ENCODE measurements around the gene BEX1.
"Not testable (repeated sequence)": the region's sequence is repeated elsewhere in the genome, so short reads cannot be mapped to it uniquely, and the experiment has no call there.

Gene BEX1

DNA sequence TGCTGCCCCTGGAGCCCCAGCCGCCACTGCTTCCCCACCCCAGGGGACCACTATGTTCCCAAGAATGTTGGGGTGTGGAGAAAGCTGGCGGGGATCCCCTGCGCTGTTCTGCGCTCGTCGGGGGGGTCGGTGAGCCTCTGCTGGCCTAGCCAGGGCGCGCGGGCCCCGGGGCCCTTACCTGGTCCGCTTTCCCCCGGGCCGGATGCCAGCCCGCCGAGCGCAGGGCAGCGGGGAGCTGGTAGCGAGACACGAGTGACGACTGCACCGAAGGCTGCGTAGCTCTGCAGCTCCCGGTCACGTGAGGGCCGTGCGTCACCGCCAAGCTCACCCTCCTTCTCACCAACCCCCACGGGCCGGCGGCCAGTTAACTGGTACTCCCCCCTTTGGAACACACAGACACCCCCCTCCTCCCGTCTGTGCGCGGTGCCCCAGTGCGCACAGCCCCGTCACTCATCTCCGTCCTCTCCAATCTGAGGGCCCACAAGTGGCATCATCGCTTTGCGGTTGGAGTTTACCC is at the start of gene BEX1:
TSS of gene BEX1 (minus strand) at position 254 of the 517 bp plus-strand sequence. CDS start 897 bp downstream, outside the sequence.
- DNase-seq = no peak

DNA sequence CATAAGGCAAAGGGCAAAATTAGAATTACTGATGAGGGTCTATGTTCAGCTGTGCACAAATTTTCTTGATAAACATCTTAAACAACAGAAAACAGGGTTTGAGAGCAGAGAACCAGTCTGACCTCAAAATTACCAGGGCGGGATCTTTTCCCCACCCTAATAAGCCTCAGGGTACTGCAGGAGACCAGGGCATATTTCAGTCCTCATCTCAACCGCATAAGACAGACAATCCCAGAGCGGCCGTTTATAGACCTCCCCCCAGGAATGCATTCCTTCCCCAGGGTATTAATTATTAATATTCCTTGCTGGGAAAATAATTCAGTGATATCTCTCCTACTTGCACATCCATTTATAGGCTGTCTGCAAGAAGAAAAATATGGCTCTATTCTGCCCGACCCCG is 45.5 kb upstream of the BEX1 start:
- DNase-seq = not testable (repeated sequence)

DNA sequence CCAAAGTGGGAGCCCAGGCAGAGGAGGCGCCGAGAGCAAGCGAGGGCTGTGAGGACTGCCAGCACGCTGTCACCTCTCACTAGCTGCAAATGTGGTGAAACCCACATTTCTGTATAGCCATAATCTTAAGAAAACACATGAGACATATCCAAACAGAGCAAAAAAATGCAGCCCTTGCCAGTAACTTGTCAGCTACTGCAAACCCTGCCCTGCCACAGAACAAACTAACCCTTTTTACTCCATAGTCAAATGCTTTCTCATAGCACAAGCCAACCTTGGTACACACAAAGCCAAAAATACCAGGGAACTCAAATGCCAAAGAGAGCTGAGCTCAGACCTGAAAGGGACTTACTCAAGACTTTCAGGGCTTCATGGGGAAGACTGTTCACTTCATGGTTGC is 43.9 kb upstream of the BEX1 start:
- DNase-seq = no peak

DNA sequence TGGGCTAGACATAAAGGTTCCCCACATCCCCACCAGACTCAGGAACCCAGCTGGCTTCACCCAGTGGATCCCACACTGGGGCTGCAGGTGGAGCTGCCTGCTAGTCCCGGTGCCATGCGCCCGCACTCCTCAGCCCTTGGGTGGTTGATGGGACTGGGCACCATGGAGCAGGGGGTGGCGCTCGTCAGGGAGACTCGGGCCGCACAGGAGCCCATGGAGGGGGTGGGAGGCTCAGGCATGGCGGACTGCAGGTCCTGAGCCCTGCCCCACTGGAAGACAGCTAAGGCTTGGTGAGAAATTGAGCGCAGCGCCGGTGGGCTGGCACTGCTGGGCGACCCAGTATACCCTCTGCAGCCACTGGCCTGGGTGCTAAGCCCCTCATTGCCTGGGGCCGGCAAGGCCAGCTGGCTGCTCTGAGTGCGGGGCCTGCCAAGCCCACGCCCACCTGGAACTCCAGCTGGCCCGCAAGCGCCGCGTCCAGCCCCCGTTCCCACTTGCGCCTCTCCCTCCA is 43.3 kb upstream of the BEX1 start:
- not testable (repeated sequence) for DNase-seq

DNA sequence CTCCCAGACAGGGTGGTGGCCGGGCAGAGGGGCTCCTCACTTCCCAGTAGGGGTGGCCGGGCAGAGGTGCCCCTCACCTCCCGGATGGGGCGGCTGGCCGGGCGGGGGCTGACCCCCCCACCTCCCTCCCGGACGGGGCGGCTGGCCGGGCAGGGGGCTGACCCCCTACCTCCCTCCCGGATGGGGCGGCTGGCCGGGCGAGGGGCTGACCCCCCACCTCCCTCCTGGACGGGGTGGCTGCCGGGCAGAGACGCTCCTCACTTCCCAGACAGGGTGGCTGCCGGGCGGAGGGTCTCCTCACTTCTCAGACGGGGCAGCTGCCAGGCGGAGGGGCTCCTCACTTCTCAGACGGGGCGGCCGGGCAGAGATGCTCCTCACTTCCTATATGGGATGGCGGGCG is 40.4 kb upstream of the BEX1 start:
- DNase-seq = not testable (repeated sequence)

DNA sequence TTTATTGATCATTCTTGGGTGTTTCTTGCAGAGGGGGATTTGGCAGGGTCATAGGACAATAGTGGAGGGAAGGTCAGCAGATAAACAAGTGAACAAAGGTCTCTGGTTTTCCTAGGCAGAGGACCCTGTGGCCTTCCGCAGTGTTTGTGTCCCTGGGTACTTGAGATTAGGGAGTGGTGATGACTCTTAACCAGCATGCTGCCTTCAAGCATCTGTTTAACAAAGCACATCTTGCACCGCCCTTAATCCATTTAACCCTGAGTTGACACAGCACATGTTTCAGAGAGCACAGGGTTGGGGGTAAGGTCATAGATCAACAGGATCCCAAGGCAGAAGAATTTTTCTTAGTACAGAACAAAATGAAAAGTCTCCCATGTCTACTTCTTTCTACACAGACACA is 39.9 kb upstream of the BEX1 start:
- DNase-seq = not testable (repeated sequence)

DNA sequence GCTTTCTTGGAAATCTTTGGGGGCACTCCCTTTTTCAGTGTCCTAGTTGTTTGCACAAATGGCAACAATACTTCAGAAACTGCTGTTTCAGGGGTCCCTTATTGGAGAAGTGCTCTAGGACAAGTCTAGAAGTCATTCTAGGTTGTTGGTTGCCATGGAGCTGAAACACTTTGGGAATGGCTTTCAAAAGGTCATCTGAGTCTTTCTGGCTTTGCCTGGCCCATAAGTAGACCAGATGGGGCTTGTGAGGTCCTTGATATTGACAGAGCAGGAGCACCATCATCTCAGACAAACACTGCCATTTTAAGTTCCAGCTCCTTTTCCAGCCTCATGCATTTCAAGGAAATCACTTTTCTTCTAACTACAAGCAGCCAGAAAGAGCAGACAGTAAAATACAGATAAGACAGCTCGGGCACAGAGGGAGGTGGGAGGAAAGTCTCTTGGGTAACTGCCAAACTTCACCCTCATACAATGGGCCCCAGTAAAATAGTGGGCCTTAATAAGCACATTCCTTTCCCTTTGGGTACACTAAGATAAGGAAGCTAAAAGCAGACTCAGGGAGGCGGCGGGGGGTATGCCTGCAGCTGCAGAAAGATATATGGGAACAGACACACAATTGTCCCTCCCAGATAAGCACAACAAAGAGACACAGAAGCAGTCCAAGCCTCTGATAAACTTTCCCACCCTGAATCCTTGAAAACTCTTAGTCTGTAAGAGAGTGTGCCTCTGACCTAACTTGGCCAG is 37.5 kb upstream of the BEX1 start:
- no peak for DNase-seq

DNA sequence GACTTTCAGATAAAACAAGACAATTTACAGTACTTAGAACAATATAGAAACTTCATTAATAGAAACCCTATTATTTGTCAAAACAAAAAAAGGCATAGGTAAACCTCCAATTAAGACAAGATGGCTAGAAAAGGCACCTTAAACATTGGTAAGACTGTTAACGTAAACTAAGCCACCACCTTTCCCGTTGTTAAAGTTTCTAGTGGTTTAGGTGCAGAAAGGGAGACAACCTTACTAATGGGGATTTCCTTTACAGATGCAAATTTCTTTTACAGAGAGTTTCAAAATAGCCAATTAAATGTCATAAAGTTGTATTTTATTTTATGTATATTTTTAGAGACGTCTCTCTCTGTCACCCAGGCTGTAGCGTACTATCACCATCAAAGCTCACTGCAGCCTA is 36.5 kb upstream of the BEX1 start:
- DNase-seq = no peak

DNA sequence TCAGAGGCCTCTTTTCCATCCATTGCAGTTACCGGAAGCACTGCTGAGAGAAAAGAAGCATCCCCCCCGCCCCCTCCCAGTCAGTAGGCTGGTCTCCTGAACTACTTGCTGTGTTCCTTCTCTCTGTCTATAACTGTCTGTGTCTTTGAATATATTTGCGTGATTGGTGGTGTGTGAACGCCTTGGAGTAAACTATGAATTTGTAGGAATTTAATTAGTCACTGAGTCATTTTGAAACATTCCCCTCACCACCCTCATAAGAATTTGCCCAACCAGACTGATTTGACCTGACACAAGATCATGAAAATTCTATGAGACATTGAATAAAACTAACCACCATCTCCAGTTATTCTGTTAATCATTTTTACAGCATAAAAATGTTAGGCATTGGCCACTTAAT is 35.7 kb upstream of the BEX1 start:
- no peak for DNase-seq

DNA sequence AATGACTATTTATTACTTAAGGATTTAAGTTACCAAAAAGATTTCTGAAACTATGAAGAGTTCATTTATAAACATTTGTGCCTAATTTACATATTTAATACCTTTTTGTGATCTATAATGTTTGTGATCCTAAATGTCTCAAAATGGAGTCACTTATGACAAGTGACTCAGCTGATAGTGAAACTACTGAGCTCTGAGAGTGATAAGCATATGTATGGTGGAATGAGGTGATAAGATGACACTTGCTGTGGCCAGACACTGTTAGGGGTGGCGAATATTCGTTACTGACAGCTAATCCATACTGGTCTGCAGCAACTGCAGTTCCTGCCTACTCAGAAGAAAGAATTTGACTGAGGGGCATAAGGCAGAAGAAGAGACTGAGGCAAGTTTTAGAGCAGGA is 34.5 kb upstream of the BEX1 start:
- no peak for DNase-seq

DNA sequence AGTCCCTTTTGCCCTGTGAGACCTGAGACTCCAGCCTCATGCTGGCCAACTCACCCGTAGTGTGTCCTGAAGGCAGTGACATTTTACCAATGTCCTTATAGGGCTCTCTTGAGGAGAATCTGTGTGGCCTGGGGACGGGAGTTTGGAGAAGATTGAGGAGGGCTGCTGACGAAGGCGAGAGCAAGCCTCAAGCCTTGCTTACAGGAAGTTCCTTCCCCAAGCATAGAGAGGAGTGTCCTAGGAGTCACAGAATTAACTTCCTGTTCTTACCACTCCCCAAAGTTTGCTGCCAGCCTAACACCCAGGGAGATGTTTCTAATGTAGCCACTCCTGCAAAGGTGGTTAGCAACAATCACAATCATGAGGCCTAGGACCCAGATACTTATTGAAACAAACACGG is 29.0 kb upstream of the BEX1 start, which contains the start of gene NXF3:
TSS of gene NXF3 (minus strand) at position 202 of the 400 bp plus-strand sequence. CDS start at position 82, 120 bp downstream.
- DNase-seq = no peak

DNA sequence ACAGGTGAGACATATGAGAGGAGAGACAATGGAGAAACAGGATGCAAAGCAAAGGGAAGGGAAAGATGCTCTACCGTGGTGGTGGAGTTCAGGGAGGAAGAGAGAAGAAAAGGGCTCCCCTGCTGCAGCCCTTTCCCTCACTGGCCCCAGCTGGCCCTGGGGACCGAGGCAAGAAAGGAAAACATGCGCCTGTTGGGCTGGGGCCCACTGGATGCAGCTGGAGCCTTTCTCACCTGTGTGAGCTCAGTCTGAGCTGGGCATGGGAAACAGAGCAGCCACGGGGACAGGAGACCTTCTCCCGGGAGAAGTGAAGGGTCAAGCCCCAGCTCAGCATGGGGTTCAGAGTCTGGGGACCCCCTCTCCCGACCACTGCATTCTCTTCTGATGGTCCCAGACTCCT is 17.1 kb upstream of the BEX1 start:
- no peak for DNase-seq

DNA sequence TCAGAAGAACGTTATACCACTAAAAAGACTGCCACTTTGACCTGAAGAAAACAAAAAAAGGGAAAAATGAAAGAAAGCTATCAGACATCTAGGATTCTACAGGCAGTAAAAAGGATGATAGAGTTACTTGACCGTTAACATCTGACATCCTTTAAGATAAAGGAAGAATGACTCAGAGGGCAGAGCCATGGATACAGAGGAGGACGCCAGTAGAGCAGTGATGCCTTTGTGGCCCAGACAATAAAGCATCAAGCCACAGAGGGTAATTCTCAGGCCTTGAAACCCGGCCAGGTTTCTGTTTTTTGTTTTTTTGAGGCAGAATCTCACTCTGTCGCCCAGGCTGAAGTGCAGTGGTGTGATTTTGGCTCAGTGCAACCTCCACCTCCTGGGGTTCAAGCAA is 9.5 kb upstream of the BEX1 start:
- no peak for DNase-seq

DNA sequence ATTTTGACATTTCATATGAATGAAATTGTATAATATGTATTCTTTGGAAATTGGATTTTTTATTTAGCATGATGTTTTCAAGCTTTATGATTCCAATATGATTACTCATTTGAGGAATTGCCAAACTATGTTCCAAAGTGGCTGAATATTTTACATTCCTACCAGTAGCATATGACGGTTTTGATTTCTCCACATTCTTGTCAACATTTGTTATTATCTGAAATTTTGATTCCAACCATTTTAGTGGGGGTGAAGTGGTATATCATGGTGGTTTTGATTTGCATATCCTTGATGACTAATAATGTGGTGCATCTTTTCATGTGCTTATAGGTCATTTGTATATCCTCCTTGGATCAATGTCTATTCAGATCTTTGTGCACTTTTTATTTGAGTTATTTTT is 2.6 kb upstream of the BEX1 start:
- DNase-seq = no peak

DNA sequence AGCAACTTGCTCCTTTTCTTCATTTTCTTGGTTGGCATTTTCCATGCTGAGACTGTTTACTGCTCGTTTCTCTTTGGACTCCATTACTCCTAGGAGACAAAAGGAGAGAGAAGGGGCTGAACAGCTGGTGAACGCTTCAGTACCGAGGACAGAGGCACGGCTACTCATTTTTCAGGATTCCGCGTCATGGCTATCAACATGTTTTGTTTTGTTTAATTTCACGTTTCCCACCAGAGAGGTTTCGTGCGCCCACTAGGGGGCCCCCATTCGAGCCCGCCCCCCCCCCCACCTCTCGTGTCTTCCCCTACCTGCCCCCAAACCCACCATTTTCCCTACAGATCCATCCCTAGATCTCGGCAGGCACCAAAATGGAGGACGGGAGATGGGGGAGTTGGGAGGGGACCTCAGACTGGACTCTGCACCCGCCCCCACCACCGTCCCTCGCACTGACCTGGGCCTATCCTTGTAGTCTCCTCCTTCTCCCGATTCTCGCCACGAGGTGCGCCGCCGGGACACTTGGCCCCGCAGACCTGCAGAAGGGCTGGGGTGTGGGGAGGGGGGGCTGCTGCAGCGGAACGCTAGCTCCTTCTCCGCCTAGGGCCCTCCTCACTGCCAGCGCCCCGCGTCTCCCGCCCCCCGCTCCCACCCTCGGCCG is 653 bp downstream of the BEX1 start:
- no peak for DNase-seq

DNA sequence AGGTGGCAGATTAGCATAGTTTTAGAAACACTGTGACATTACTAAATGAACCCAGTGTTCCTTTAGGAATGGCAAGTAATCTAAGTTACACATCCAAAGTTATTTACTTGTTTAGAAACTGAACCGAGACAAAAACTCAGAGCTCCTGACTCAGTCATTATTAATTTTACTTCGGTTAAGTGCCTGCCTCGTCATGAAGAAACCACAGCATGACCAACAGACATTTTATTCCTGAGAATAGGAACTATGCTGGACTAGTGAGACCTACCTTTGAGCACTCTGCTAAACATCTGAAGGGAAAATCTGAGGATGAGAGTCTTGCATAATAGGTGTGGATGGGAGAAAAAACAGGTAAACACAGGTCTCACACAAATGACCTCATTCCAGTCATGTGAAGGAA is 2.5 kb downstream of the BEX1 start:
- no peak for DNase-seq

DNA sequence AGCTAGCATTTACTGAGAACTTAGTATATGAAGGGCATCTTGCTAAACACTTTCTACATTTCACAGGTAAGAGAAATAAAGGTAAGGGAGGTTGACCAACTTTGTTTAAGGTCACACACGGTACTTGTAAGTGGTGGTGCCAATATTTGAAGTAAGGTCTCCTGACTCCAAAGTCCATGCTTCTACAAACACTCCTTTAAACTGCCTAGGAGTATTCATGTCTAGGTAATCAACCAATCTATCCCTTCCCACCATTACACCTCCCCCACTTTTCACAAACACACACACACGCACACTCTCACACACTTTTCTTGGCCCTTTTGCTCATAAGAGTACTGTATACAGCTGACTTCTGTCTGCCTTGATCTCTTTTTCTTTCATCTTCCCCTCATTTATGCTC is 7.1 kb downstream of the BEX1 start:
- DNase-seq = no peak

DNA sequence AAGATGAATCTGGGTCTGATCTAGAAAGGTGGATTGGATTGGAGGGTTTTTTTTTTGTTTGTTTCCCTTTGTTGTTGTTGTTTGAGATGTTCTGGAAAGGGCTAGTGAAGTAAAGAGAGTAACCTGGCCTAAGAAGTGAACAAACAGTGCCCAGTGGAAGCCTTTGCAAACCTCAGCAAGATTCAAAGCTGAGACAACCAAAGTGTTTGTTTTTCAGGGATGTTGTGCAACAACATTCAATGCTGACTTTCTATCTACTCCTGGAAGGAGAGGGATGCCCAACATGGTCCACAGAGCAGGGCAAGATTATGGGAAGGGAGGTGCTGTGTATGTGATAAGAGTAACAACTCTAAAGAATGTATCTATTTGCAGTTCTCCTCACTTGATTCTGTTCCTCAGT is 11.3 kb downstream of the BEX1 start:
- no peak for DNase-seq

DNA sequence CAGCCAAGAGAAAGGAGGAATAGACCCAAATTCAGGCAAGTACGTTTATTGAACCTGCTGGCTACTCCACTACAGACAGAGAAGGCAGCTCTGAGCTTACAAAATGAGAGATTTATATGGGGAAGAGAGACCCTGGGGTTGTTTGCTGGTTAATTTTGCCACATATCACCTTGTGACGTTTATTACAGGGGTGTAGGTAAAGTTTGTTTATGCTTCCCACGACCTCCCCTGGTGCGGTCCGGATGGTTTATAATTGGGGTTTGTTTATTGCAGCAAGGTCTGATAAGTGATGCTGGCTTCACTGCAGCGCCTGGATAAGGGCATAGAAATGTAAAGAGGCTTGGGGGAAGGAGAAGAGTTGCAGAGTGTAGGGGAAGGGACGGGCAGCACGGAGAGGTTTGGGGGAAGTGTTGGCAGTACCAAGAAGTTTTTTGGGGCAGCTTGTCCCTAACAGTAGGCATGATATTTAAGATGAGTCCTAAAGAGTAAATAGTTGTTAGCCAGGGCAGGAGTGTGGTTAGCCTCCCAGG is 12.6 kb downstream of the BEX1 start:
- no peak for DNase-seq

DNA sequence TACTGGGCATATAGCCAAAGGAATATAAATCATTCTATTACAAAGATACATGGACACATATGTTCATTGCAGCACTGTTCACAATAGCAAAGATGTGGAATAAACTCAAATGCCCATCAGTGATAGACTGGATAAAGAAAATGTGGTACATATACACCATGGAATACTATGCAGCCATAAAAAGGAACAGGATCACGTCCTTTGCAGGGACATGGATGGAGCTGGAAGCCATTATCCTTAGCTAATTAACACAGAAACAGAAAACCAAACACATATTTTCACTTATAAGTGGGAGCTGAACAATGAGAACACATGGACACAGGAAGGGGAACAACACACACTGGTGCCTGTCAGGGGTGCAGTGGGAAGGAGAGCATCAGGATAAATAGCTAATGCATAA is 30.6 kb downstream of the BEX1 start:
- DNase-seq = not testable (repeated sequence)

DNA sequence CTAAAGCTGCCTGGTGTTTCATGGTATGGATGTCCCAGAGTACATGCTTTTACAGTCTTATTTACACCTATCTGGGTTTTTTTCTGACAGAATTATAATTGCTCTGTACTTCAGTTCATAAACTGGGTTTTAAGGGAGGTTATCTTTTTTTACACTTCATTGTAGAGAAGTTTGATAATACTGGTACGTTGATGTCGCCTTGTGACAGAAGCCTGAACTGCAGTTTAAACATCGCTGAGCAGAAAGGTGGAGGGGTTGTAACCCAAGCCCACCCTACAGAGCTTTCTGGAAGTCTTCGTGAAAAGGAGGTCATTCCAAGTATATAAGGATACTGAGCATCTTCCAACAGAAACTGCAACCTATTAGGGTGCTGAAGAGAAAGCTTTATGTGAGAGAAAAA is 46.4 kb downstream of the BEX1 start:
- no peak for DNase-seq

DNA sequence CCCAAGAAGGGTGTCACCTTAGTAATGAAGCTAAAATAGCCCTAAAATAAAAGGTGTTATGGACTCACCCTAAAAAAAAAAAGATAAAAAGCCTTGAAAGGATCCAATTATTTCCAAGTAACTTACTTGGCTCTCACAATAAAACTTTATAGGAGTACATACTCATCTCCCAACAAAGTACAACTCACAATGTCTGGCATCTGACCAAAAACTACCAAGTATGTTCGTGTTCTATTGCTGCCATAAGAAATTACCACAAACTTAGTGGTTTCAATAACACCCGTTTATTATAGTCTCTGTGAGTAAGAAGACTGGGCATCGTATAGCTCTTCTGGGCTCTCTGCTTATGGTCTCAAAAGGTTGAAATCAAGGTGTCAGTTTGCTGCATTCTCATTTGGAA is 51.0 kb downstream of the BEX1 start:
- DNase-seq = no peak
